Stimulated activated CD8-positive, alpha-beta memory T cell treated with anti-CD3 and anti-CD28 coated beads, Interleukin-12 subunit alpha, Interleukin-12 subunit beta, amount 100 ng/mL, for 1 hour (primary cell): Measurements from ENCODE around the gene TXNIP.

Experiments
- DNase-seq: peaks from one replicate; pipeline ENCODE4 v3.0.0-alpha.2; 2020; ENCODE audit warnings: low read depth

The TXNIP gene

GRCh38 chr1:146010126-146010738, 13.9 kb upstream of the TXNIP start:
- DNase-seq, result no peak

DNA sequence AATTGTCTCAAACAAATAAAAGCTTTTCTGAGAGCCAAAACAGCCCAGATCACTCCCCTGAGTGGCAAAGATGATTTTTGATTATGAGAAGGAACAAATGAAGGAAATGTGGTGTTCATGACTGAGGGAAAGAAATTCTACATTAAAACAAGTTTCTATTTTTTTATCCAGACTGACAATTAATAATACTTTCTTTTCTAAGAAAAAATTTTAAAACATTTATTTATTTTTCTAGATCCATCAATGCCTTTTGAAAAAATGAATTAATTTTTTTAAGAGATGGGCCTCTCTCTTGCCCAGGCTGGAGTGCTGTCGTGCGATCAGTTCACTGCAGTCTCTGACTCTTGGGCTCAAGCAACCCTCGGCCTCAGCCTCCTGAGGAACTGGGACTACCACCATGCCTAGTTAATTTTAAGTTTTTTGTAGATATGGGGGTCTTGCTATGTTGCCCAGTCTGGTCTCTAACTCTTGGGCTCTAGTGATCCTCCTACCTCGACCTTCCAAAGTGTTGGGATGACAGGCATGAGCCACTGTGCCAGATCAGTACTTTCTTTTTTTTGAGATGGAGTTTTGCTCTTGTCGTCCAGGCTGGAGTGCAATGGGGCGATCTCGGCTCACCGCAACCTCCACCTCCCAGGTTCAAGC, 11.2 kb upstream of the TXNIP start:
- no peak for DNase-seq

DNA sequence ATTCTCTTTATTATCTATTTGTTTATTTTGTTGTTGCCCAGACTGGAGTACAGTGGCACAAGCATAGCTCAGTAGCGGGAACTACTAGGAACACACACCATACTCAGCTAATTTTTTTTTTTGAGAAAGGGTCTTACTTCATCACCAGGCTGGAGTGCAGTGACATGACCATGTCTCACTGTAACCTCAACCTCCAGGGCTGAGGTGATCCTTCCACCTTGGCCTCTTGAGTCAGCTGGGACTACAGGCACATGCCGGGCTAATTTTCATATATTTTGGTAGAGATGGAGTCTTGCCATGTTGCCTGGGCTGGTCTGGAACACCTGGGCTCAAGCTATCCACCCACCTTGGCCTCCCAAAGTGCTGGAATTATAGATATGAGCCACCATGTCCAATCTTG, 5.3 kb upstream of the TXNIP start:
- DNase-seq, result no peak

DNA sequence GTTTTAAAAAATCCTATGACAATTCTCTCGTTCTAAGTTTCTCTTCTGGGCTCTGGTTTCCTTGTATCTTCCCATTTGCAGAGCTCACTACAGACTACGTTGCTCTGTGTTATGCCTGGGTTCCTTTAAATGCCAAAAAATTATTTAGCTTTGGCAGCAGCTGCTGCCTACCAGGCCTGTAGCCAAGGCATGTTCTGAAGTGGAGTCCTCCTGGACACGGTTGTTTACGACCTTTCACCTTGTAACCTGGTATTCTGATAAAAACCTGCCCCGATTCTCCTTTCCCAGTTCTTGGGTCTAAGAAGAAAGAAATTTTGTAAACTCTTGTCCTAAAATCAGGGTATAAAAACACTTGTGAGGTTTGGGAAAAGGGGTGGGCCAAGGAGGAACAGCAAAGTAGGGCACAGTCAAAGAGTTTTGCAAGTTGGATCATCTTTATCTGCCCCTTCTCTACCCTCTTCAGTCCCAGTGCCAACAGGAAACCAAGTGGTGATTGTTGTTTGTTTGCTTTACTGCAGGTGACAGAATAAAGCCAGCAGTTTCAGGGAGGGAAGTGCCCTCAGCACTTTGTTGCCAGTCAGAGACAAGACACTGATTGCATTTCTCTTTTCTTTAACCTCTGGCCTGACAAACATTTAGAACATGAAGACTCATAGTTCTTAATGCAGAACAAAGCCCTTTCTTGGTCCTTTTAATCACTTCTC, 3.1 kb upstream of the TXNIP start:
- no peak for DNase-seq

- no peak for DNase-seq
Observed at GRCh38 chr1:145997718-145998023, 1.3 kb upstream of the TXNIP start.

DNA sequence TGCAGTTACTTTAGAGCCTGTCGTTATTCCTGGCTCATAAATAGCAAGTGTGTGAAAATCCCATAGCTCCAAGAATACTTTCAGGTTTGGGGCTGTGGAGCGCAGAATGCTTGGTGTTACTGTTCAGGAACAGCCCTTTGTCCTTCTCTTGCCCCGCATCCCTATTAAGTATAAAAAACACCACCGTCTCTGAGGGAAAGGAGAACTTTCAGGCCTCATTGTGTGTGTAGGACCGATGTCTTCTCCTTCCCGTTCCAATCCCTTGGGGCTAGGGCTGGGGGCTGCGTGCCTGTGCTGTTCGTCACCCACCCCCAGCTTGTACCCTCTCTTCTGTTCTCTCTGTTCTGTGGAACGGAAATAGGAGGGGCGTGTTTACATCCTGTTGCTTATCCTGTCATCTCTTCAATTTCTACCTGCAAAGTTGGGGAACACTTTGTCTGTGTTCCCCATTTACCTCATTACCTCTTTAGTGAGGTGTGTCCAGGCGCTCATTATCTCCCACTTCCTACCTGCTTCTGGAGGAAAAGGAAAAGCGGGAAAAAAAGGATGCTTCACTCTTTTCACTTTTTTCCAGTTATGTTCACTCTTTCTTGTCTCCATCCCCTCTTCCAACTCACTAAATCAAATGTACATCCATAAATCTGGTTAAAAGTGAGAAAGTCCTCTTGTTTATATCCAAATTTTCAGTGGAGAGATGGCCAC, 788 bp upstream of the TXNIP start:
- DNase-seq, result no peak

GRCh38 chr1:145995964-145996432, 381 bp downstream of the TXNIP start:
- no peak for DNase-seq

DNA sequence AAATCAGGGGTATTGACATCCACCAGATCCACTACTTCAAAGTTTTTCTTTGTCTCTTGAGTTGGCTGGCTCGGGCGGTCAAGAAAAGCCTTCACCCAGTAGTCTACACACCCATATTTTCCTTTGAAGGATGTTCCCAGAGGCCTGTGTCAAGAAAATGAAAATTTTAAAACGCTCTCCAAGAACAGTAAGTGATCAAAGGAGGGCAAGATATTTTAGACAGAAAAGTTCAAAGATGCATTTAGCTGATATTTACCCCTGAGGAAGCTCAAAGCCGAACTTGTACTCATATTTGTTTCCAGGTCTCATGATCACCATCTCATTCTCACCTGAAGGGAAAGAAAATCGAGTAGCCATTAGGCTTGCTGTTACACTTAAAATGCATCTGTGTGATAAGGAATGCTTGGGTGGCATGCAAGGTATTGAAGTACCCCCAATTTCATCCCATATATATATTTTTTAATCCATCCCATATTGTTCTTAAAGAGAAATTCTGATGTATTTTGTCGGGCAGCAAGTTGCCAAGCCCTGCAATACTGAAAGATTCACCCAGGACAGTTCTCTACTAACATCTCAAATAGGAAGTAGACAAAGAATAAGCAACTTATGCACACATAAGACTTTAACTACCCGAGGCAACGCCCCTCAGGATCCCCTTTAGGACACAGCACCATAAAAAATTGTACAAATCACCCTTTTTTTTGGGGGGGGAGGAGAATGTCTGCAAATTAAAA, 1.1 kb downstream of the TXNIP start:
- DNase-seq, result no peak

- no peak for DNase-seq
Observed at GRCh38 chr1:145994391-145995120, 1.8 kb downstream of the TXNIP start.

DNA sequence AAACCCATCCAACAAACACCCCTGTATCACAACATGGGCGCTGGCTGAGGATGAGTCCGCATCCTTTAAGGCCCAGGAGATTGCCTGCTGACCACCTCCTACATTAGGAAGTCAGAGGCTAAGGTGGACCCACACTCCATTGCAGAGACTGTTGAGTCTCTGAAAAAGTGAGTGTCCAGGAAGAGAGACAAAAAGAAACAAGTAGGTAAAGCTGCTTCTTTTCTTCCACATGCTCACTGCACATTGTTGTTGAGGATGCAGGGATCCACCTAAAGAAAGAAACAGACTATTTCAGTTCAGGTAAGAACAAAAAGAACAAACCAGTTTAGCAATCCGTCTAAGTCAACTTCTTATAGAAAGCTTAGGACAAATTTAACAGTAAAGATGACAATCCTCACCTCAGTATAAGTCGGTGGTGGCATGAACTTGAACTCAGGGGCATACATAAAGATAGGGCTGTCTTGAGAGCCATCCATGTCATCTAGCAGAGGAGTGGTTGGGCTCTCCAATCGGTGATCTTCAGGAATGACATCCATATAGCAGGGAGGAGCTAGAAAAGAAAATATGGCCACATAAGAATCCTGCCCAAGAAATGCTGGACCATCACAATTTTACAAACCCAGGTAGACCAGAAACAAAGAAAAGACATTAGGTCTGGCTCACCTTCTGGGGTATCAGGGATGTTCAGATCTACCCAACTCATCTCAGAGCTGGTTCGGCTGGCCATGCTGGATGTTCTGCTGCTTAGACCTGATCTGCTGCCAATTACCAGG, 2.6 kb downstream of the TXNIP start:
- no peak for DNase-seq

- DNase-seq, result no peak
Observed at GRCh38 chr1:145992958-145993617, 3.3 kb downstream of the TXNIP start.

DNA sequence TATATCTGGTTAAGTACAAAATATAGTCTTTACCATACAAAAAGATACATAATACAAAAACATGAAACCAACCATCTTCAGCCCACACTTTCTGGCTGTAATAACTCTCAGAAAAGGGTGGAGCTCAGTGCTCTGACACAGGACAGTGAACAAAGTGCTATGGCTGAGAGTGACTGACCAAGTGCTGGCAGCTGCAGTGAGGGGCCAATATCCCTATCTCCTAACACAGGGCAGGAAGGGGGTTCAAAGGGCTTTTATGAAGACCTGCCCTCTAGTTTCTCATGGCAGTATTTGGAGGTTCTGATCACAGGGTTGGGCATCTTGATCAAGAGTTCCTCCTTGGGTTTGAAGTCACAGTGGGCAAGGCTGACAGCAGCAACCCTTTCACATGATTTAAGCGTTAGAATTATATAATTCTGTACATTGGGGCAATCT, 3.9 kb downstream of the TXNIP start:
- no peak for DNase-seq

DNA sequence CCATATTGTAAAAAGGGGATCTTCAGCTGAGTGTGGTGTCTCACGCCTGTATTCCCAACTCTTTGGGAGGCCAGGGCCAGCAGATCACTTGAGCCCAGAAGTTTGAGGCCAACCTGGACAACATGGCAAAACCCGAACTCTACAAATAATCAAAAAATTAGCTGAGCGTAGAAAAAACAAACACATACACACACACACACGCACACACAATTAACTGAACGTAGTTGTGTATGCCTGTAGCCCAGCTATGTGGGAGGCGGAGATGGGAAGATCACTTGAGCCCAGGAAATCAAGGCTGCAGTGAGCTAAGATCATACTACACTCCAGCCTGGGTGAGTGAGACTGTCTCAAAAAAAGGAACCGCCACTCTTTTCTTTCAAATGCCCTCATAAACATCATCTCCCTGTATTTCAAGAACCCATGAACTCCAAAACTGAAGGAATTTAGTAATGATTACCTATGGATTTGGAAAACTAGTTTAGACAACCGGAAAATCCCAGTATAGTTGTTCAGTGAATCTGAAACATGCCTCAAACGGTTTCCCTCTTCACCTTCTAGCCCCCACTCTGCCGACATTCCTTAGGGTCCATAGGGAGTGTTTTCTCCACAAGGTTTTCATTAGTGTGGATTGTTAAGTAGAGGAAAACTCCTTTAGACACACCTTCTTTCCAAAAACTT, 4.5 kb downstream of the TXNIP start:
- no peak for DNase-seq

- DNase-seq, result no peak
Observed at GRCh38 chr1:145990249-145990855, 6.0 kb downstream of the TXNIP start.

GRCh38 chr1:145988773-145989172, 7.6 kb downstream of the TXNIP start:
- DNase-seq, result no peak

- DNase-seq, result no peak
Observed at GRCh38 chr1:145987926-145988325, 8.5 kb downstream of the TXNIP start.

- DNase-seq, result no peak
Observed at GRCh38 chr1:145986551-145986950, 9.8 kb downstream of the TXNIP start.

GRCh38 chr1:145985502-145986439, 10.6 kb downstream of the TXNIP start:
- DNase-seq, result no peak
